Sigmoid colon (tissue), 4 donors: Measurements from ENCODE around the gene KIF15.

Experiments
- CTCF ChIP-seq, 4 experiments: fragments of 450-650 bp in 3 of 4; fragments of 200-600 bp in 1 of 4; IDR thresholded peaks; one replicate each; pipeline ENCODE4 v1.5.1; 2016 to 2019; ENCODE audit warnings: antibody characterized with exemption in 4 of 4, mild to moderate bottlenecking in 3 of 4, moderate library complexity in 2 of 4
- EP300 ChIP-seq, 4 donors: sonication (generic); formaldehyde crosslinking; IDR thresholded peaks; one replicate each; pipeline ENCODE4 v1.6.1; 2017; ENCODE audit warnings: antibody characterized with exemption in 4 of 4
- POLR2AphosphoS5 ChIP-seq, 4 donors: sonication (generic); formaldehyde crosslinking; IDR thresholded peaks; one replicate each; pipeline ENCODE4 v1.6.1; 2017; ENCODE audit warnings: antibody characterized with exemption in 4 of 4

- TF ChIP-seq POLR2AphosphoS5 (IDR thresholded peaks at IDR 0.05) (no peak), EP300 (IDR thresholded peaks at IDR 0.05) (no peak), CTCF (IDR thresholded peaks at IDR 0.05) (no peak)
Measured at GRCh38 chr3:44761101-44761423, 532 bp upstream of the KIF15 start.
